ENCODE results near the gene GID8. TPM values are rescaled to one million over a fixed set of nuclear protein-coding genes. Genes with fewer than 3 reads are reported as not detected.

GID8 gene
- total RNA-seq, 1 donor from 2014 or later: 69.2 TPM

- no peak for TF ChIP-seq CTCF (IDR thresholded peaks at IDR 0.05; ENCODE audit: insufficient read depth, low read length, severe bottlenecking)
- H3K27me3 ChIP-seq (ENCODE audit: control insufficient read depth, insufficient read depth, low read length): no peaks in the 10 kb centered on the region
- FAIRE-seq (no peak), DNase-seq (ENCODE audit: low read depth) (no peak)
- peaks cover 49% of the 10 kb centered on the region for H3K36me3 ChIP-seq (ENCODE audit: control insufficient read depth, insufficient read depth, low read length)
- no peak overlapping the region for H3K4me3 ChIP-seq (ENCODE audit: low read depth, low read length)
These were observed 27.7 kb upstream of the GID8 start for GRCh38 chr20:62910217-62910766.

DNA sequence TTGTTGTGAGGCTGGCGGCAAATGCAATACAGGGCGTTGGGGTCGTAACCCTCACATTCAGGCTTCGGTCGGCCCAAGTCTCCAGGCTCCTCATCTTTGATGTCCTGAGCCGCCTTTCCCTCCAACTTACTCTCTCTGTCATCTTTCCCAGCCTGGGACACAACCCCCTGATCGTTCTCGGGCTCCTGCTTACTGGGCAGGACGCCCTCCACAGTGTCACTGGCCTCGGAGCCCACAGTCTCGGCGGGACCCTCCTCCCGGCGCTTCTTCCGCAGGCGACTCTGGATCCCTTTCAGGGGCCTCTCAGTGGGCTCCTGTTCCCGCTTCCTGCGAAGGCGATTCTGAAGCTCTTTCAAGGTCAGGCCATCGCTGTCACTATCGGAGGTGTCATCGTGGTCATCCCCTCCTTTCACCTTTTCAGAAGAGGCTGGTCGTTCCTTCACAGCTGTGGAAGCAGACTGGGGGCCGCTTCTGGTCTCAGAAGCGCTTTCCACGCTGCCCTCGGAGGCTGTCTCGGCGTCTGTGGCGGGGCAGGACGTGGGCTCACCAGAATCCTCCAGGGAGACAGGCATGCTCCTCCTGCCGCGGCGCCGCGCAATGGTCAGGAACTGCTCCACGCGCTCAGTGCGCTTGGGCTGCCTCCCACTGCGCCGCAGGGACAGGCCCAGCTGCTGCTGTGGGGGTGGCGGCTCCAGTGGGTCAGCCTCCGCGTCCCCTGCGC is 27.0 kb upstream of the GID8 start:
- FAIRE-seq (no peak), DNase-seq (ENCODE audit: low read depth) (no peak)
- peaks cover 44% of the 10 kb centered on the region for H3K36me3 ChIP-seq (ENCODE audit: control insufficient read depth, insufficient read depth, low read length)
- no peak overlapping the region for H3K4me3 ChIP-seq (ENCODE audit: low read depth, low read length)
- H3K27me3 ChIP-seq (ENCODE audit: control insufficient read depth, insufficient read depth, low read length): no peaks in the 10 kb centered on the region
- TF ChIP-seq CTCF (IDR thresholded peaks at IDR 0.05; ENCODE audit: insufficient read depth, low read length, severe bottlenecking): no peak

DNA sequence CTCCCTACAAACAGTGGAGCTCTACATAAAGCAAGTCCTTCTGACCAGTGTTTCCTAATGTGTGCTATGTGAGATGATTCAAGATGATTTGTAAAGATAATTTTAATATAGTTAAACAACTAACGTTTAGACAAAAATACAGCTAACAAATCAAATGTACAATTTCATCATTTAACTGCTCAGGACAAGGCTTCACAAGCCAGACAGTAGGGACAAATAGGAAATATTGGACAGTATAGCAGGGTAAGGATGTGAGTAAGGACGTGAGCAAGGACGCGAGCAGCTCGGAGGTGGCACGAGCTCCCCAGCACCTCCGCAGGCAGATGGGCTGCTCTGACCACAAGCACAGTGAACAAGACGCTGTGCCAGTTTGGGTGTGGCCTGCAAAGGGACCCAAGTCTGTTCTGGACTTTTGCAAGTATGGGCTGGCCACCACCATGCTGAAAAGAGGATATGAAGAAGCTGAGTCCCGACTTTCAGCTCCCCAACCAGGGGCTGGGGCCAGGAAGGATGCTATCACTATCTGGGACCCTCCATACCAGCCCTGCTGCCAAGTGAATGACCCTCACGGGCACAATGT is 26.2 kb upstream of the GID8 start:
- DNase-seq (ENCODE audit: low read depth) (no peak), FAIRE-seq (no peak)
- no peak for TF ChIP-seq CTCF (IDR thresholded peaks at IDR 0.05; ENCODE audit: insufficient read depth, low read length, severe bottlenecking)
- H3K27me3 ChIP-seq (ENCODE audit: control insufficient read depth, insufficient read depth, low read length): no peaks in the 10 kb centered on the region
- H3K36me3 ChIP-seq (ENCODE audit: control insufficient read depth, insufficient read depth, low read length): peaks cover 38% of the 10 kb centered on the region
- H3K4me3 ChIP-seq (ENCODE audit: low read depth, low read length): no peak overlapping the region

- no peak overlapping the region for H3K4me3 ChIP-seq (ENCODE audit: low read depth, low read length)
- FAIRE-seq (no peak), DNase-seq (ENCODE audit: low read depth) (no peak)
- H3K36me3 ChIP-seq (ENCODE audit: control insufficient read depth, insufficient read depth, low read length): peaks cover 31% of the 10 kb centered on the region
- H3K27me3 ChIP-seq (ENCODE audit: control insufficient read depth, insufficient read depth, low read length): no peaks in the 10 kb centered on the region
- TF ChIP-seq CTCF (IDR thresholded peaks at IDR 0.05; ENCODE audit: insufficient read depth, low read length, severe bottlenecking): no peak
These were observed 24.8 kb upstream of the GID8 start for GRCh38 chr20:62913043-62913630.

DNA sequence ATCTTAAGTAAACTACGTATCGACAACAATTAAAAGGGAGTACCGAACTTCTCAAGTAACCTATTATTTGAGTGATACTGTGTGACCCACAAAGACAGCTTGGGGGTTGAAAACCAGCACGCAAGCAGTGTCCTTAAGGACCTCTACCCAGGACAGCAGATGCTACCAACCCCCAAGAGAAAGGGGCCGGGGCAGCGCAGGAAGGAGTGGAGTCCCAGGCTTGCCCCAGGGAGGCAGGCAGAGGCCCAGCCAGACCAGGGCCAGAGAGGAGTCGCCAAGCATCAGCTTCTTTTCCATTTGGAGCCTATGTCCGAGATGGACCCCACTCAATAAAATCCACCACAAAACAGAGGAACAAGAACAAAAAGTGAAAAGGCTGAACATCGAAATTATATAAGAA is 23.5 kb upstream of the GID8 start:
- no peak for TF ChIP-seq CTCF (IDR thresholded peaks at IDR 0.05; ENCODE audit: insufficient read depth, low read length, severe bottlenecking)
- FAIRE-seq: no peak
- DNase-seq (ENCODE audit: low read depth): no peak
- no peak overlapping the region for H3K4me3 ChIP-seq (ENCODE audit: low read depth, low read length)
- peaks cover 24% of the 10 kb centered on the region for H3K36me3 ChIP-seq (ENCODE audit: control insufficient read depth, insufficient read depth, low read length)
- H3K27me3 ChIP-seq (ENCODE audit: control insufficient read depth, insufficient read depth, low read length): no peaks in the 10 kb centered on the region

All from bronchial epithelial cell (primary cell).